Measurements from ENCODE around the gene CCDC124.
"Not testable (repeated sequence)": the region's sequence is repeated elsewhere in the genome, so short reads cannot be mapped to it uniquely, and the experiment has no call there.

Gene CCDC124

GRCh38 chr19:17957149-17957849, 24.5 kb downstream of the CCDC124 start:
- no peak for DNase-seq

- no peak for DNase-seq
These were observed 25.1 kb downstream of the CCDC124 start for GRCh38 chr19:17957885-17958284.

GRCh38 chr19:17963936-17964691, 31.3 kb downstream of the CCDC124 start:
- no peak for DNase-seq

- DNase-seq = no peak
These were observed 32.7 kb downstream of the CCDC124 start for GRCh38 chr19:17965370-17966128.

GRCh38 chr19:17966129-17966483, 33.3 kb downstream of the CCDC124 start:
- DNase-seq = no peak

GRCh38 chr19:17966550-17967256, 33.9 kb downstream of the CCDC124 start, which contains the start of gene KCNN1:
KCNN1 (plus strand) TSS chr19:17967107; CDS start chr19:17973889, 6,782 bp downstream.
- no peak for DNase-seq

GRCh38 chr19:17967257-17968051, 34.6 kb downstream of the CCDC124 start:
- DNase-seq = no peak

- no peak for DNase-seq
These were observed 35.5 kb downstream of the CCDC124 start for GRCh38 chr19:17968362-17968761.

- DNase-seq = no peak
These were observed 36.4 kb downstream of the CCDC124 start for GRCh38 chr19:17969096-17969792.

- DNase-seq = no peak
These were observed 39.4 kb downstream of the CCDC124 start for GRCh38 chr19:17972230-17972629.

- no peak for DNase-seq
These were observed 40.9 kb downstream of the CCDC124 start for GRCh38 chr19:17973759-17974158.

DNA sequence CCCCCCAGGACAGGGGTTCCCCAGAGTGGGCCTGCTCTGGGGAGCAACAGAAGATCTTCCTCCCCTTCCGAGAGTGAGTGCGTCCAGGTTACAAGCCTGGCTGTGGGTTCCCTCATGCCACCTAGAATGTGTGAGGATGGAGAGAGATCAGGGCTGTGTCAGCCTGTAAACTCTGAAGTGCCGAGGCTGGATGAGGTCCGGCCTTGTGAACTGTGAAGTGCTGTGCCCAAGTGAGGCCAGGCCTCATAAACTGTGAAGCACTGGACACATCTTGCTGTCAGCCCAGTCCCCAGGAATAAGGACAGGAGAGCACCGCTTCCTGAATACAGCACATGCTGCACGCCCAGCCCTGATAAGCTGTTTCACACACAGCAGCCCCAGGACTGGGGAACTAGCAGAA, 41.7 kb downstream of the CCDC124 start:
- DNase-seq = no peak

GRCh38 chr19:17975032-17975431, 42.2 kb downstream of the CCDC124 start:
- DNase-seq = no peak

- no peak for DNase-seq
These were observed 44.2 kb downstream of the CCDC124 start for GRCh38 chr19:17977021-17977420.

DNA sequence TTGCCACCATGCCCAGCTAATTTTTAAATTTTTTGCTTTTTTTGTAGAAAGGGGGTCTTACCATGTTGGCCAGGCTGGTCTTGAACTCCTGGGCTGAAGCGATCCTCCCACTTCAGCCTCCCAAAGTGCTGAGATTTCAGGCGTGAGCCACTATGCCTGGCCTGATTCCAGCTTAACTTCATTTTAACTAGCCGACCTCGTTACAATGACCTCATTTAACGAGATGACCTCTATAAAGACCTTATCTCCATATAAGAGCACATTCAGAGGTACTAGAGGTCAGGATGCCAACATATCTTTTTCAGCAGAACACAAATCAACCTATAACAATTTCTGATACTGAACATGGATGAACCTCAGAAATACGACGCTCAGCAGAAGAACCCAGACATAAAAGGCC, 44.7 kb downstream of the CCDC124 start:
- no peak for DNase-seq

DNA sequence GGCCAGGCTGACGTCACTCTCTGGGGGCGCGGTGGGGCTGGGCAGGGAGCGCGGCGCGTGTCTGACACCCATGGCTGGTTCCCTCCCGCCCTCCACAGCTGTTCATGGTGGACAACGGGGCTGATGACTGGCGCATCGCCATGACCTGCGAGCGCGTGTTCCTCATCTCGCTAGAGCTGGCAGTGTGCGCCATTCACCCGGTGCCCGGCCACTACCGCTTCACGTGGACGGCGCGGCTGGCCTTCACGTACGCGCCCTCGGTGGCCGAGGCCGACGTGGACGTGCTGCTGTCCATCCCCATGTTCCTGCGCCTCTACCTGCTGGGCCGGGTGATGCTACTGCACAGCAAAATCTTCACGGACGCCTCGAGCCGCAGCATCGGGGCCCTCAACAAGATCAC, 48.8 kb downstream of the CCDC124 start:
- no peak for DNase-seq

GRCh38 chr19:17982430-17982829, 49.6 kb downstream of the CCDC124 start:
- no peak for DNase-seq

DNA sequence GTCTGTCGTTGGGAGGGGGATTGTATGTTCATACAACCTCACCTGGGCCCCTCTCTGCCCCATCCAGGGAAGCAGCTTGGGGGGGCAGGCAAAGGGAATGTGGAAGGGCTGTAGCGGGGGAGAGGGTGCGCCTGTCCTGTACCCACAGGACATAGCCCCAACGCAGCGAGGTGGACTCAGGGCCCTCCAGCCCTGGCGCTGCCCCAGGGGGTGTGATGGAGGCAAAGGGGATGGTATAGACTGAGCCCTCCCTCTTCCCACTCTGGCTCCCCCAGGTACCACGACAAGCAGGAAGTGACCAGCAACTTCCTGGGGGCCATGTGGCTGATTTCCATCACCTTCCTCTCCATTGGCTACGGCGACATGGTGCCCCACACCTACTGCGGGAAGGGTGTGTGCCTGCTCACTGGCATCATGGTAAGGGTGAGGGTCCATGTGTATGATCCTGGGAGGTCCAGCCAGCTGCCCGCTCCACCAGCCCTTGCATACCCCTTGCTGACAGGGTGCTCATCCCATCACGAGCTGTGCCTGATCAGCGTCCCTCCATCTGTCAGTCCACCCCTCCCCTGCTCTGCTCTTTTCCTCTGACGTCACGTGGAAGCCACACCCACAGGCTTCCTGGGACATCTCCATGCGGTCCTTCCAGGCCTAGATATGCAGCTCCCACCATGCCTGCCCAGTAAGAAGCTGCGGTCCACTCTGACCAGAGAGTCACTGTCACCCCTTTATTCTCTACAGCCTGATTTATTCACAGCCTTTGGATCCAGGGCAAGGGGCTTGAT, 52.4 kb downstream of the CCDC124 start:
- no peak for DNase-seq

GRCh38 chr19:17986569-17986968, 53.8 kb downstream of the CCDC124 start:
- not testable (repeated sequence) for DNase-seq

DNA sequence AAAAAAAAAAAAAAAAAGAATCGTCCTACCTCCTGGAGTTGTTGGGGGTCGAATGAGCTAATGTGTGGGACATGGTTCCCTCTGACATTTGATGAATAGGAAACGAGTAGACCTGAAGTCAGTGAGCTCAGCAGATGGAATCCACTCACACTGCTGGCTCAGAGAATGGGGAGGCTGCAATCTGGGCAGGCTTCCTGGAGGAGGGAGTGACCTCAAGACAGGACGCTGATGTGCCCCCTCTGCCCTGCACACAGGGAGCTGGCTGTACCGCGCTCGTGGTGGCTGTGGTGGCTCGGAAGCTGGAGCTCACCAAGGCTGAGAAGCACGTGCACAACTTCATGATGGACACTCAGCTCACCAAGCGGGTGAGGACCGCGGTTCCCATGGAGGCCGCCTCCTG, 55.3 kb downstream of the CCDC124 start:
- no peak for DNase-seq

Data from NK-92 treated with Interleukin-12 subunit alpha and Interleukin-12 subunit beta, amount 100 ng/mL, for 24 hours (cell line).